Measurements from ENCODE around the gene PRPS2. TPM values are rescaled to one million over a fixed set of nuclear protein-coding genes. Genes with fewer than 3 reads are reported as not detected.

Gene PRPS2
- total RNA-seq, 1 experiment from 2014 or later: 73.9 TPM

DNA sequence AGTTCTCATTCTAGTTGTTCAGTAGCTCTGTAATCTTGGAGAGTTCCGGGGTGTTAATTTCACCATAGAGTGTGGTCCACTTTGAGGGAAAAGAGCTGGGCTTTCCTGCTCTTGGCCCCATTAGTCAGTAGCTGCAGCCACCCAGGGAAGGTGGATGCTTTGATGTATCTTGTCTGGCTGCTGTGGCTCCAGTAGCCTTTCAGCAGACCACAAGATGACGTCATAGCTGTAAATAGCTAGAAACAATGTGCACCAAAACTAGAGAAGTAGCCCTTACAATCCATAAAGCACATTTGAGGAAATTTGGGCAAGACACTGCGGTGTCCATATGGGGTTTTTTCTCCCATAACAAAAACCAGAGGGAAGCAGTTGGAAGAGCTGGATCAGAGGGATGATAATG is 32.9 kb upstream of the PRPS2 start:
- POLR2A ChIA-PET (ENCODE audit: unreplicated experiment): no interaction called here
- no peaks in the 10 kb centered on the region for H4K20me1 ChIP-seq (ENCODE audit: low read length)
- no peak for ATAC-seq
- no peaks in the 10 kb centered on the region for H3K4me1 ChIP-seq (ENCODE audit: insufficient read depth, low read length)
- no peak overlapping the region for H3K4me2 ChIP-seq (ENCODE audit: low read length)
- no peak overlapping the region for H3K4me3 ChIP-seq (ENCODE audit: low read length)
- H2AFZ ChIP-seq (ENCODE audit: low read length): no peak overlapping the region
- TF ChIP-seq EZH2phosphoT487 (IDR thresholded peaks at IDR 0.05; ENCODE audit: borderline replicate concordance, low read length) (no peak), CTCF (conservative IDR thresholded peaks at IDR 0.05; ENCODE audit: low read depth, low read length) (no peak), EZH2 (IDR thresholded peaks at IDR 0.05; ENCODE audit: low read length, unreplicated experiment) (no peak)
- H3K9me2 ChIP-seq (replicated peaks; ENCODE audit: low read length): no peaks in the 10 kb centered on the region
- intact Hi-C loops (cut with micrococcal nuclease): no loop called here
- no peaks in the 10 kb centered on the region for H3K36me3 ChIP-seq (ENCODE audit: low read depth, low read length)
- H3F3A ChIP-seq (ENCODE audit: low read length, unreplicated experiment): no peaks in the 10 kb centered on the region
- H3K79me2 ChIP-seq (ENCODE audit: low read length): no peaks in the 10 kb centered on the region
- H3K27me3 ChIP-seq (ENCODE audit: low read length): no peaks in the 10 kb centered on the region
- H3K27ac ChIP-seq (ENCODE audit: low read length): no peak overlapping the region
- H3K9ac ChIP-seq (ENCODE audit: low read length): no peak overlapping the region
- H3K9me3 ChIP-seq (ENCODE audit: low read length): no peaks in the 10 kb centered on the region
- BruUV-seq (replicated peaks): no TSS peak
- no peak for DNase-seq
- CTCF ChIA-PET: no interaction called here

DNA sequence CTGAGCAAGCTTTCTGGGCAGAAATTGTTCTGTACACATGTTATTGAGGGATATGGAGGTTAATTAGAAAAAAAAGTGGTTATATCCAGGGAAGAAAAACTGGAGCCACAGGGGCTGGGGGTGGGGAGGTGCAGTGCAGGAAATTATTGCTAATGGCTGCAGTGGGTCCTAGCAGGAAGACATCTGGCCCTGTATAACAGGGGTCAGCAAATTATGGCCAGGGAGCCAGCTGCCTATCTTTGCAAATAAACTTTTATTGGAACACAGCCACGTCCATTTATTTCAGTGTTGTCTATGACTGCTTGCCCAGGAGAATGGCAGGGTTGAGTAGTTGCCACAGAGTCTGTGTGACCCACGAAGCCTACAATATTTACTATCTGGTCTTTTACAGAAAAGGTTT is 23.4 kb upstream of the PRPS2 start:
- ATAC-seq: no peak
- POLR2A ChIA-PET (ENCODE audit: unreplicated experiment): no interaction called here

GRCh38 chrX:12768491-12768890 is 22.7 kb upstream of the PRPS2 start:
- no peak for DNase-seq
- no peaks in the 10 kb centered on the region for H3K79me2 ChIP-seq (ENCODE audit: low read length)
- CTCF ChIA-PET: no interaction called here
- ATAC-seq: no peak
- H3F3A ChIP-seq (ENCODE audit: low read length, unreplicated experiment): no peaks in the 10 kb centered on the region
- H3K4me3 ChIP-seq (ENCODE audit: low read length): no peak overlapping the region
- no peak overlapping the region for H3K9ac ChIP-seq (ENCODE audit: low read length)
- POLR2A ChIA-PET (ENCODE audit: unreplicated experiment): no interaction called here
- no TSS peak for BruUV-seq (replicated peaks)
- H3K27ac ChIP-seq (ENCODE audit: low read length): no peak overlapping the region
- H2AFZ ChIP-seq (ENCODE audit: low read length): no peak overlapping the region
- no peak overlapping the region for H3K4me2 ChIP-seq (ENCODE audit: low read length)
- no peaks in the 10 kb centered on the region for H3K27me3 ChIP-seq (ENCODE audit: low read length)
- H3K9me3 ChIP-seq (ENCODE audit: low read length): no peaks in the 10 kb centered on the region
- TF ChIP-seq CTCF (conservative IDR thresholded peaks at IDR 0.05; ENCODE audit: low read depth, low read length) (no peak), EZH2phosphoT487 (IDR thresholded peaks at IDR 0.05; ENCODE audit: borderline replicate concordance, low read length) (no peak), EZH2 (IDR thresholded peaks at IDR 0.05; ENCODE audit: low read length, unreplicated experiment) (no peak)
- no peaks in the 10 kb centered on the region for H3K4me1 ChIP-seq (ENCODE audit: insufficient read depth, low read length)
- no peaks in the 10 kb centered on the region for H3K9me2 ChIP-seq (replicated peaks; ENCODE audit: low read length)
- intact Hi-C loops (cut with micrococcal nuclease): no loop called here
- H4K20me1 ChIP-seq (ENCODE audit: low read length): no peaks in the 10 kb centered on the region
- no peaks in the 10 kb centered on the region for H3K36me3 ChIP-seq (ENCODE audit: low read depth, low read length)

More for the DNA sequence above, 23.4 kb upstream of the PRPS2 start:
- Histone ChIP-seq H3K4me2 (ENCODE audit: low read length) (no peak overlapping the region), H3K27me3 (ENCODE audit: low read length) (no peaks in the 10 kb centered on the region), H3K9me2 (replicated peaks; ENCODE audit: low read length) (no peaks in the 10 kb centered on the region), H3K9me3 (ENCODE audit: low read length) (no peaks in the 10 kb centered on the region), H2AFZ (ENCODE audit: low read length) (no peak overlapping the region), H3K4me1 (ENCODE audit: insufficient read depth, low read length) (no peaks in the 10 kb centered on the region), H3K9ac (ENCODE audit: low read length) (no peak overlapping the region), H4K20me1 (ENCODE audit: low read length) (no peaks in the 10 kb centered on the region), H3K36me3 (ENCODE audit: low read depth, low read length) (no peaks in the 10 kb centered on the region), H3K79me2 (ENCODE audit: low read length) (no peaks in the 10 kb centered on the region), H3F3A (ENCODE audit: low read length, unreplicated experiment) (no peaks in the 10 kb centered on the region), H3K27ac (ENCODE audit: low read length) (no peak overlapping the region), H3K4me3 (ENCODE audit: low read length) (no peak overlapping the region)
- intact Hi-C loops (cut with micrococcal nuclease): no loop called here
- CTCF ChIA-PET: no interaction called here
- TF ChIP-seq EZH2phosphoT487 (IDR thresholded peaks at IDR 0.05; ENCODE audit: borderline replicate concordance, low read length) (no peak), EZH2 (IDR thresholded peaks at IDR 0.05; ENCODE audit: low read length, unreplicated experiment) (no peak), CTCF (conservative IDR thresholded peaks at IDR 0.05; ENCODE audit: low read depth, low read length) (no peak)
- BruUV-seq (replicated peaks): no TSS peak
- DNase-seq: no peak

Measured in PC-3 (cell line).